Measurements from ENCODE around the gene TIMM23. TPM values are rescaled to one million over a fixed set of nuclear protein-coding genes. Genes with fewer than 3 reads are reported as not detected.

The TIMM23 gene
- total RNA-seq, 1 donor = 62.6 TPM

DNA sequence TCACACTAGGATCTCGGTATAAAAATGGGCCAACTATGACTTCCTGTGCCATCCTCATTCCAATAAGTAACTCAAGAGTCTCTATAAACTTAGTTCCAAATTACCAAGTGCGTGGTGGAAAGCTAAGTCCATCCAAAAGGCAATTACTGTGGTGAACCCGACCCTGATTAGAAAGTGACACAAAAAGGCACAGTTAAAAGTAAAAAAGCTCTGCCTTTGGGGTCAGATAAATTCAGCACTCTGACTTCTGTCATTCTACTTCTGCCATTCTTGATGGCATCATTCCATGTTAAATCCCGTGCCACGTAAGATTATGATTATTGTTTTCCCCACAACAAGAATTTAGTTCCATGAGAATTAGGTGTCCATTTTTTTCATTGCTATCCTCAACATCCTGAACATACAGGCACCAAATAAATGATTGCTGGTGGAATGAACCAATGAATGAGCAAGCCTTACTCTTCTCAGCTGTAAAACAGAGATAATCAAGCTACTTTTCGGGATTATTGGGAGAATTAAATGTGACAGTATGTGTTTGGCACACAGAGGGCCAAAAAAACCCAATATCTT lies 57.3 kb downstream of the TIMM23 start:
- Histone ChIP-seq H3K4me3 (ENCODE audit: insufficient read depth, low read length) (peak overlapping the region; percentile 88), H4K20me1 (ENCODE audit: insufficient read depth, low read length) (peaks cover 38% of the 10 kb centered on the region), H3K27ac (ENCODE audit: low read depth, low read length) (peak overlapping the region; percentile 85), H3K79me2 (ENCODE audit: insufficient read depth, low read length) (peaks cover 58% of the 10 kb centered on the region), H3K36me3 (ENCODE audit: insufficient read depth, low read length) (no peaks in the 10 kb centered on the region), H3K4me2 (ENCODE audit: insufficient read depth, low read length) (peak overlapping the region; percentile 83), H3K9me3 (ENCODE audit: low read depth, low read length) (no peaks in the 10 kb centered on the region), H3K4me1 (ENCODE audit: insufficient read depth, low read length) (peaks cover 56% of the 10 kb centered on the region), H3K27me3 (ENCODE audit: insufficient read depth, low read length) (no peaks in the 10 kb centered on the region), H2AFZ (ENCODE audit: low read length) (peak overlapping the region; percentile 82)
- no peak for DNase-seq (ENCODE audit: insufficient read length, low spot score, missing footprints)
- no peak for TF ChIP-seq CTCF (IDR thresholded peaks at IDR 0.05; ENCODE audit: extremely low read depth, low read depth, low read length)

DNA sequence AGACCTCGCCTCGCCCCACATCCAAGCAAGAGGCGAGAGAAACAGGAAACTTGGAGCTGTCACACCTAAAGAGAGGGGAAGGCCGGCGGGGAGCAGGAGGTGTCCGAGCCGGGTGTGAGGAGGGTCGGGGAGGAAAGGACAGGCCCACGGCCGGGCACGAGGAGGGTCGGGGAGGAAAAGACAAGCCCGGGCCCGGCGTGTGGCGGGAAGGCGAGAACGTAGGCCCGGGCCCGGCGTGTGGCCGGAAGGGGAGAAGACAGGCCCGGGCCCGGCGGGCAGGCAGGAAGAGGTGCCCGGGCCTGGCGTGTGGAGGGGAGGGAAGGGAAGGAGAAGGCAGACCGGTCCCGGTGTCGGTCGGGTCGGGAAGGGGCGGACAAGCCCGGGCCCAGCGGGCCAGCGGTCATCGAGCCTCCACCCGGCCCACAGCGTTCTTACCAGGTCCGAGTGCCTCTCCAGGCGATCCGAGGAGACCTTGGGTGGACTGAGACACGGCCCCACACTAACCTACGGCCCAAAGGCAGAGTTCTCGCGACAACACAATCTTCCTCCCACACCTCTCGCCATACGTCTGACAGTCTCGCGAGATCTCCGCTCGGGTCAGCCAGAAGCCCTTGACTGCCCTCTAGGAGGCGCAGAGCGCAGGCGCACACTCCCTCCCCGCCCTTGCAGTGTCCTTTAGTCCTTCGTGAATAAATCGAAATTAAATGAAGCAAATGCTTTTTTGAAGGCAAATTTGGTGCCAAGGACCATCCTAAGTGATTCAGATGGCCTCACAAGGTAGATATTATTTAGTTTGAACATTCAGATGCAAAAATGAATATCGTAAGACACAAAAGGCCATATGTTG lies 58.0 kb downstream of the TIMM23 start, which contains the start of gene NCOA4:
Gene NCOA4 (minus strand): TSS at position 533 of the 847 bp plus-strand sequence. CDS start 13,943 bp downstream, outside the sequence.
- peaks cover 49% of the 10 kb centered on the region for H3K4me1 ChIP-seq (ENCODE audit: insufficient read depth, low read length)
- peak; percentile 81 for TF ChIP-seq CTCF (IDR thresholded peaks at IDR 0.05; ENCODE audit: extremely low read depth, low read depth, low read length)
- H4K20me1 ChIP-seq (ENCODE audit: insufficient read depth, low read length) = peaks cover 38% of the 10 kb centered on the region
- H3K79me2 ChIP-seq (ENCODE audit: insufficient read depth, low read length) = peaks cover 51% of the 10 kb centered on the region
- H3K36me3 ChIP-seq (ENCODE audit: insufficient read depth, low read length) = no peaks in the 10 kb centered on the region
- H3K9me3 ChIP-seq (ENCODE audit: low read depth, low read length) = no peaks in the 10 kb centered on the region
- no peaks in the 10 kb centered on the region for H3K27me3 ChIP-seq (ENCODE audit: insufficient read depth, low read length)
- peak within 1 kb of the TSS; percentile 85 for H3K27ac ChIP-seq (ENCODE audit: low read depth, low read length)
- peak within 1 kb of the TSS; percentile 88 for H3K4me3 ChIP-seq (ENCODE audit: insufficient read depth, low read length)
- H3K4me2 ChIP-seq (ENCODE audit: insufficient read depth, low read length) = peak within 1 kb of the TSS; percentile 83
- peak; percentile 98 for DNase-seq (ENCODE audit: insufficient read length, low spot score, missing footprints)
- peak within 1 kb of the TSS; percentile 82 for H2AFZ ChIP-seq (ENCODE audit: low read length)

- peak overlapping the region; percentile 67 for H2AFZ ChIP-seq (ENCODE audit: low read length)
- H3K4me3 ChIP-seq (ENCODE audit: insufficient read depth, low read length) = no peak overlapping the region
- H3K4me1 ChIP-seq (ENCODE audit: insufficient read depth, low read length) = peaks cover 33% of the 10 kb centered on the region
- no peaks in the 10 kb centered on the region for H3K36me3 ChIP-seq (ENCODE audit: insufficient read depth, low read length)
- DNase-seq (ENCODE audit: insufficient read length, low spot score, missing footprints) = peak; percentile 70
- H3K79me2 ChIP-seq (ENCODE audit: insufficient read depth, low read length) = peaks cover 35% of the 10 kb centered on the region
- H3K9me3 ChIP-seq (ENCODE audit: low read depth, low read length) = no peaks in the 10 kb centered on the region
- no peak overlapping the region for H3K27ac ChIP-seq (ENCODE audit: low read depth, low read length)
- H3K4me2 ChIP-seq (ENCODE audit: insufficient read depth, low read length) = no peak overlapping the region
- TF ChIP-seq CTCF (IDR thresholded peaks at IDR 0.05; ENCODE audit: extremely low read depth, low read depth, low read length) = no peak
- peaks cover 23% of the 10 kb centered on the region for H4K20me1 ChIP-seq (ENCODE audit: insufficient read depth, low read length)
- peaks cover 2% of the 10 kb centered on the region for H3K27me3 ChIP-seq (ENCODE audit: insufficient read depth, low read length)
These were observed 59.6 kb downstream of the TIMM23 start for GRCh38 chr10:46031648-46032532.

Measured in osteoblast (primary cell).